GM19452 (cell line): ENCODE results near the gene PRRG1.
"Not testable (repeated sequence)": the region's sequence is repeated elsewhere in the genome, so short reads cannot be mapped to it uniquely, and the experiment has no call there.

ENCODE experiments used
- ATAC-seq: cut with Tn5 transposase; IDR thresholded peaks from one replicate; pipeline ENCODE4 v1.9.1; 2021; ENCODE audit not compliant: unreplicated experiment

PRRG1 gene

GRCh38 chrX:37462346-37462745 lies 113.2 kb downstream of the PRRG1 start:
- no peak for ATAC-seq

GRCh38 chrX:37468124-37468739 lies 119.1 kb downstream of the PRRG1 start:
- ATAC-seq, result no peak

GRCh38 chrX:37470711-37471110 lies 121.5 kb downstream of the PRRG1 start:
- ATAC-seq, result no peak

DNA sequence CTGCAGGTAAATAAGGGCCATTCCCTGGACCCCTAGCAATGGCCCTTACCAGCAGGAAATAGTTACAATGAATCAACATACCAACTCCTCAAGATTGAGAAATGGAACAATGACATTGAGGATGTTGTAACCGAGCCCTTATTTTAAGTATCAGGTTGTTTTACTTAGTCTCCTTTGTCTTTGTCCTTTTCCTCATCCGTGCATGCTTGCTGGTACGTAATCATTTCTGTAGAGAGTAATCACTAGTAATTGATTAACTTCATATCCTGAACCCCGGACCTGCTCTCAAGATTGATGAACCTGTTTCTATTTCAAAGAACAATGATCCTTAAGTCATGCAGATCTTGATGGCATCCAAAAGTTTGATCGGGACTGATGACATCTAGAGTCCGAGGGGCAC lies 123.7 kb downstream of the PRRG1 start:
- ATAC-seq, result no peak

GRCh38 chrX:37474478-37474877 lies 125.3 kb downstream of the PRRG1 start:
- ATAC-seq, result no peak

DNA sequence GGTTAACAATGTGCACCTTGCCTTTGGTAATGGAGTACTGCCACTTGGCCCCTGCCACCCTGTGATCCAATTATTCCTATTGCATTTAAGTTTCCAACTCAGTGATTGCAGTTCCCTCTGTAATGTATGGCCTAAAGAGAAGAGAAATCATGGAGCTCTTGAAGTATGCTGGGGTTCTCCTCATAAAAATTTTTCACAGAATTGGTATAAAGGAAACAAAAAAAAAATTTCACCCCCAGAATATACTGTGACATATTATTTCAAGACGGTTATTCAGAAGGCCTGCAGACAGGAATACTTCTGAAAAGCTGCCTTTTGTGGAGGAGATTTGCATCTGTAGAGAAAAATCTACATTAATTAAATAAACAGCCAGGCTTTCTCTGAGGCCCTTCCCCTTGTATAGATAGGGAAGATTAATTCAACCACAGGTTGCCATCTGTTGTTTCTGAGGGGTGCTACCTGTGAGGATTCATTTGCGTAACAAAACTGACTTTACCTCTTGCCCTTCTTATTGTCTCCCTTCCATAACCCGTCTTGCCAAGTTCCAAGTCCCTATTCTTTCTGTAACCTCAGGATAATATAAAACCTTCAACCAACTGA lies 127.5 kb downstream of the PRRG1 start:
- no peak for ATAC-seq

DNA sequence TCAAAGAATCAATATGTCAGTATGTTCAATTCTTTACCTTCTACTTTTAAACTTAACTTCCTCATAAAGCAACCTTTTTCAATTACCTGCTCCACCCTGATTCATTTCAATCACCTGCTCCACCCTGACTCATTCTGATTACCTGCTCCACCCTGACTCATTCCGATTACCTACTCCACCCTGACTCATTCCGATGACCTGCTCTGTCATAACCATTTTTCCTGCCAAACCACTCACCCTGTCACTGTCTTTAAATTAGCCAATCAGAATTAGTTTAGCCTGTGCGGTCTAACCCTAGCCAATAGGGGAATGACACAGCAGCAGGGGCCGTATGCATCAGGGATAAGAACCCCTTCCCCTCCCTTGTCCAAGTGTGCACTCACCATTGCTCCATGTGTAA lies 135.2 kb downstream of the PRRG1 start:
- ATAC-seq, result not testable (repeated sequence)

- no peak for ATAC-seq
These were observed 136.3 kb downstream of the PRRG1 start for GRCh38 chrX:37485429-37485828.

GRCh38 chrX:37487271-37487670 lies 138.1 kb downstream of the PRRG1 start:
- no peak for ATAC-seq

GRCh38 chrX:37488323-37488722 lies 139.2 kb downstream of the PRRG1 start:
- ATAC-seq, result no peak

GRCh38 chrX:37491686-37492085 lies 142.5 kb downstream of the PRRG1 start:
- no peak for ATAC-seq

DNA sequence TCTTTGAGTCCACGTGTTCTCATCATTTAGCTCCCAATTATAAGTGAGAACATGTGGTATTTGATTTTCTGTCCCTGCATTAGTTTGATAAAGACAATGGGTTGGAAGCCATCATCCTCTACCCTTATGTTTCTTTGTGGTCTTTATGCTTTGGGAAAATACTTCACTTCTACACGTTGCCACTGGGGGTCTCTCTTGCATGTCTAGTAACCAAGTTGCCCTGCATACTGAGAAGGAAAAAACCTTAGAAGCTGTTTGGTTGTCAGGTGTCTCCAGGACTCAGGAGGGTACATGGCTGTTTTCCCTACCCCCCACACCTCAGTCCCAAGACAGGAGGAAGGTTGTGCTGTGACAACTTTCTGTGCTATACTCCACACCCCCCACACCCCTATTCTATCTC lies 146.6 kb downstream of the PRRG1 start:
- not testable (repeated sequence) for ATAC-seq

DNA sequence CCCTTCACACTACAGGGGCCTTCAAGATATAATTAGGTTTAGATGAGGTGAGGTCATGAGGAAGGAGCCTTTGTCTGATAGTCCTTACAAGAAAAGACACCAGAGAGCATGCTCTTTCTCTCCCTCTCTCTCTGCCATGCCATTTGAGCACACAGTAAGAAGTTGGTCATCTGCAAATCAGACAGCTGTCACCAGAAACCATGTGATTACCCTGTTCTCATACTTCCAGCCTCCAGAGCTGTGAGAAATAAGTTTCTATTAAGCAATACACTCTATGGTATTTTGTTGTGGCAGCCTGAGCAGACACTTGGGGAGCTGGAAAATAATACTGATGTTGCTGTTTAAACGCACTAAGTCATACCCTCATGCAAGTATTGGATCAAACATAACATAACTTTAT lies 148.0 kb downstream of the PRRG1 start:
- ATAC-seq, result not testable (repeated sequence)

DNA sequence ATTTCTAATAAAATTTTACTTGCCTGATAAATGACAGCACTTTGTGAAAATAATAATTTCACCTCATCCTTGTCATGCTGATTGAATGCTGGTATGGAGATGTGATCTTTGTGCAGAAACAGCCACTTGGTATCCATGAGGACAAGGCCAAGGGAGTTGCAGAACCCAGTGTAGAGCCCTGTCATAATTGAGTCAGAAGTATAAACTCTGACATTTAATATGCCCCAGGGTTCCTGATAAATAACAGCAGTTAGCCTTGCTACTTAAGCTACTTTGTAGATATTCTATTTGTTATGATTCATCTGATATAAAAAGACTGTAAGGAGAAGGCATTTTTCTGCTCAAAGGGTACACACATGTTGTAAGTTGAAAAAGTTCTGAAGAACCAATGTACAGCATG lies 149.2 kb downstream of the PRRG1 start:
- ATAC-seq, result not testable (repeated sequence)

DNA sequence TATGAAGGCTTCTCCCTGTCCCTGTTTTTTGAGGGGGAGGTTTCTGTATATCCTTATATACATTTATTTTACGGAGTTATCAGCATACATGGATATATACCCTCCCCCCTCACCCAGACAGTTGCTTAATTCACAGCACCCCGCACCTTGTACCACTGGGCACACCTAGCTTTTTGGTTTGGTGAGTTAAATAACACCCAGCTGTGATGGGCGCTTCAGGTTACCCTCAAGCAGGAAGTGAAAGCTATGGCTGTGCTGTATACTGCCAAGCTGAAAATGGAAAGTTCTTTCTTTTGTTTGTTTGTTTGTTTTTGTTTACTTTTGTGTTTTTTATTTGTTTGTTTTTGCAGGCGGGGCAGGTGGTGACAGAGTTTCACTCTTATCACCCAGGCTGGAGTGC lies 150.5 kb downstream of the PRRG1 start:
- not testable (repeated sequence) for ATAC-seq

DNA sequence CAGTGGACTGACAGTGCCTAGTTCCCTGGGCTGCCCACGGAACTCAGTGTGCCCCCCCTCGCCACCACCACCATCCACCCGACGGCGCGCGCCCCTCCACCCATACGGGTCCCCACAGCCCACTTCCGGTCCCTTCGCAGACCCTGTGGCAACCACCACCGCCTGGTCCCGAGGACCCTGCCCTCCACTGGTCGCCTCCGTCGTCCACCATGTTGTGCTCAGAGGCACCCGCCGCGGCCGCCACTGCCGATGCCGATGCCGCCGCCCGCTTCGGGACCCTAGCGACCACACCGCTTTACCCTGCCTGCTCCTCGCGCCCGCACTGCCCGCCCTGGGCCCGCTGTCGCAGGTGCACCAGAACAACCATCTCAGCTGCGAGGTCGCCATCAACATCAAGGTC lies 155.8 kb downstream of the PRRG1 start:
- no peak for ATAC-seq
